SK-N-SH (cell line): Measurements from ENCODE around the gene RAB23. TPM values are rescaled to one million over a fixed set of nuclear protein-coding genes. Genes with fewer than 3 reads are reported as not detected.

Experiments
- CTCF ChIA-PET: fragments of 300-600, 350-600 bp; formaldehyde crosslinking; extraction: SDS; loops from one replicate; lab custom pipeline; 2021; lab: Yijun Ruan, JAX
- POLR2A ChIA-PET: fragments of 350-600 bp; sonication (Branson Sonifier 250); formaldehyde crosslinking; extraction: SDS; loops from one replicate; lab custom pipeline; 2020; ENCODE audit warnings: antibody characterized with exemption, inconsistent platforms; lab: Yijun Ruan, JAX
- DNase-seq: peaks from one replicate; pipeline ENCODE4 v3.0.0; 2012
- H2AFZ ChIP-seq: fragments of 200-600 bp; sonication (generic); 2 replicates; pipeline ENCODE4 v1.8.1; 2016; ENCODE audit warnings: antibody characterized with exemption, mild to moderate bottlenecking, low read depth
- H3F3A ChIP-seq: fragments of 200-600 bp; sonication (generic); replicated peaks from 2 replicates; pipeline ENCODE3; 2016; ENCODE audit warnings: antibody characterized with exemption, mild to moderate bottlenecking; ENCODE audit not compliant: insufficient read depth
- H3K27ac ChIP-seq, 2 experiments: fragments of 200-500 bp in 1 of 2; fragments of 200-600 bp in 1 of 2; sonication (Bioruptor generic) in 1 of 2; sonication (generic), shearing (Covaris generic) in 1 of 2; 2 replicates each; pipeline versions ENCODE4 v1.5.1 to v1.6.1; 2014 to 2016; ENCODE audit warnings: low read depth in 2 of 2, inconsistent platforms in 1 of 2, low read length in 1 of 2, mild to moderate bottlenecking in 1 of 2, mixed read lengths in 1 of 2
- H3K27me3 ChIP-seq: fragments of 200-600 bp; sonication (generic), shearing (Covaris generic); 2 replicates; pipeline ENCODE4 v1.6.1; 2016; ENCODE audit warnings: mixed run types; ENCODE audit not compliant: insufficient read depth
- H3K36me3 ChIP-seq, 2 experiments: fragments of 200-500 bp in 1 of 2; fragments of 200-600 bp in 1 of 2; sonication (Bioruptor generic) in 1 of 2; sonication (generic) in 1 of 2; replicated peaks in 1 of 2; 2 replicates each; pipeline versions ENCODE3 to v1.5.1; 2014 to 2016; ENCODE audit warnings: low read length in 1 of 2, mild to moderate bottlenecking in 1 of 2; ENCODE audit not compliant: insufficient read depth in 2 of 2, control insufficient read depth in 1 of 2
- H3K4me1 ChIP-seq, 2 experiments: fragments of 200-500 bp in 1 of 2; fragments of 200-600 bp in 1 of 2; sonication (Bioruptor generic) in 1 of 2; sonication (generic), shearing (Covaris generic) in 1 of 2; 2 replicates each; pipeline versions ENCODE4 v1.5.1 to v1.6.1; 2014 to 2016; ENCODE audit warnings: low read depth in 1 of 2, low read length in 1 of 2, mixed run types in 1 of 2; ENCODE audit not compliant: insufficient read depth in 2 of 2, control insufficient read depth in 1 of 2
- H3K4me2 ChIP-seq: fragments of 200-600 bp; sonication (generic), shearing (Covaris generic); 2 replicates; pipeline ENCODE4 v1.6.1; 2017; ENCODE audit warnings: mixed run types
- H3K4me3 ChIP-seq, 2 experiments: fragments of 200-500 bp in 1 of 2; fragments of 200-600 bp in 1 of 2; sonication (Bioruptor generic) in 1 of 2; sonication (generic), shearing (Covaris generic) in 1 of 2; 2 replicates each; pipeline versions ENCODE4 v1.5.1 to v1.8.1; 2014 to 2016; ENCODE audit warnings: low read depth in 2 of 2, inconsistent platforms in 1 of 2, low read length in 1 of 2, mild to moderate bottlenecking in 1 of 2, mixed read lengths in 1 of 2, moderate library complexity in 1 of 2
- H3K79me2 ChIP-seq: fragments of 200-600 bp; sonication (generic); 2 replicates; pipeline ENCODE4 v1.8.1; 2017; ENCODE audit warnings: mild to moderate bottlenecking; ENCODE audit not compliant: insufficient read depth
- H3K9ac ChIP-seq: fragments of 200-600 bp; sonication (generic); 2 replicates; pipeline ENCODE4 v1.6.1; 2017; ENCODE audit warnings: mixed run types
- H3K9me2 ChIP-seq: fragments of 200-600 bp; sonication (generic); 2 replicates; pipeline ENCODE4 v1.6.1; 2017; ENCODE audit warnings: mixed run types
- H3K9me3 ChIP-seq: fragments of 200-600 bp; sonication (generic); 2 replicates; pipeline ENCODE4 v1.6.1; 2017; ENCODE audit warnings: mixed run types, mild to moderate bottlenecking, moderate library complexity
- H4K20me1 ChIP-seq: fragments of 200-600 bp; sonication (generic); 2 replicates; pipeline ENCODE4 v1.6.1; 2017; ENCODE audit warnings: mild to moderate bottlenecking, mixed run types; ENCODE audit not compliant: insufficient read depth
- CHD2 ChIP-seq: fragments of 150-350 bp; IDR thresholded peaks from 2 replicates; pipeline ENCODE4 v1.6.1; 2018; ENCODE audit warnings: low read length; ENCODE audit not compliant: partially characterized antibody
- EZH2phosphoT487 ChIP-seq: fragments of 200-600 bp; sonication (generic); IDR thresholded peaks from 2 replicates; pipeline ENCODE4 v1.6.1; 2017; ENCODE audit warnings: low read depth, mixed run types, mild to moderate bottlenecking, antibody characterized with exemption, moderate library complexity, borderline replicate concordance
- FOSL2 ChIP-seq: IDR thresholded peaks from 2 replicates; pipeline ENCODE4 v1.4.0; 2012; ENCODE audit warnings: low read depth, mild to moderate bottlenecking, moderate library complexity, borderline replicate concordance
- GATA2 ChIP-seq: sonication (generic); formaldehyde crosslinking; IDR thresholded peaks from 2 replicates; pipeline ENCODE4 v1.5.0; 2020; ENCODE audit warnings: mild to moderate bottlenecking, missing genetic modification reagents
- MAX ChIP-seq: IDR thresholded peaks from 2 replicates; pipeline ENCODE4 v1.4.0; 2012; ENCODE audit warnings: low read depth
- MEF2A ChIP-seq: IDR thresholded peaks from 2 replicates; pipeline ENCODE4 v1.4.0; 2012; ENCODE audit warnings: low read depth, borderline replicate concordance
- NFIC ChIP-seq: IDR thresholded peaks from 2 replicates; pipeline ENCODE4 v1.4.0; 2012; ENCODE audit warnings: borderline replicate concordance
- POLR2AphosphoS5 ChIP-seq: IDR thresholded peaks from 2 replicates; pipeline ENCODE4 v1.6.1; 2012; ENCODE audit warnings: low read depth, low read length
- RCOR1 ChIP-seq: fragments of 150-350 bp; IDR thresholded peaks from 2 replicates; pipeline ENCODE4 v1.6.1; 2017; ENCODE audit warnings: antibody characterized with exemption, low read length
- RFX5 ChIP-seq: IDR thresholded peaks from 2 replicates; pipeline ENCODE4 v1.6.1; 2012; ENCODE audit warnings: mild to moderate bottlenecking, improper control_type of control experiment, low read length
- TEAD4 ChIP-seq: IDR thresholded peaks from 2 replicates; pipeline ENCODE4 v1.4.0; 2012; ENCODE audit warnings: mild to moderate bottlenecking, borderline replicate concordance; ENCODE audit not compliant: insufficient read depth
- YY1 ChIP-seq: IDR thresholded peaks from 2 replicates; pipeline ENCODE4 v1.4.0; 2012; ENCODE audit warnings: low read depth, mild to moderate bottlenecking
- WGBS: methylation state at CpG from one replicate; pipeline ENCODE4 v1.1.6; 2017; ENCODE audit warnings: low lambda C conversion rate; 5-methylcytosine and 5-hydroxymethylcytosine counted together
- polyA plus RNA-seq, 3 experiments: library from polyadenylated mRNA; depleted of rRNA; stranded (reverse); fragments of >200 nt; gene quantifications; 2 replicates each; pipeline ENCODE4 v1.2.3, GENCODE V29; 2012
- TF ChIP-seq, protein P1 (sequence below): fragments of 150-350 bp; IDR thresholded peaks from 2 replicates; pipeline ENCODE4 v1.6.1; 2017; ENCODE audit warnings: antibody characterized with exemption, low read length, low read depth, borderline replicate concordance
- TF ChIP-seq, protein P2 (sequence below): IDR thresholded peaks from 2 replicates; pipeline ENCODE4 v1.4.0; 2012; ENCODE audit warnings: low read depth, borderline replicate concordance
- TF ChIP-seq, protein P3 (sequence below): IDR thresholded peaks from 2 replicates; pipeline ENCODE4; 2012
- TF ChIP-seq, protein P4 (sequence below): IDR thresholded peaks from 2 replicates; pipeline ENCODE4 v1.4.0; 2012; ENCODE audit warnings: low read depth, borderline replicate concordance

Gene RAB23
- polyA plus RNA-seq, 1 of the 3 experiments (the other 2 are of a cell fraction) = 6.6 TPM

DNA sequence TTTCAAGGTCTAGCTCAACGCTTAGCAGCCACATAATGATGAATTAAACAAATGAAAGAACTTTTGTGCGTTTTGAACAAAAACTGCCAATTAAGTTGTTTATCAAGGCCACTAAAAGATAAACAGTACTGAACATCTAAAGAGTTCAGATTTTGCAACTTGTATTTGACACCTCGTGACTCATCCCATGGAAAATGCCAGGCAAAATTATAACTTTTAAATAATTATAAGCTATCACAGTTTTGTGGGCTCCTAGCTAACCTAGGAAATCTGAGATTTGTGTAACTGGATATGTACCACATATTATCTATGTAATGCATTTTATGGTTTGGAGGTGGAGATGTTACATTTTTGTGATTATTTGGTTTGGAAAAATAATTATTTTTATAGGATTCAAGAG, 59.6 kb downstream of the RAB23 start:
- H3K27me3 ChIP-seq = no peaks in the 10 kb centered on the region
- H3F3A ChIP-seq = peaks cover 21% of the 10 kb centered on the region
- peaks cover 44 to 72% of the 10 kb centered on the region in 2 experiments for H3K36me3 ChIP-seq
- TF ChIP-seq, protein P1, sequence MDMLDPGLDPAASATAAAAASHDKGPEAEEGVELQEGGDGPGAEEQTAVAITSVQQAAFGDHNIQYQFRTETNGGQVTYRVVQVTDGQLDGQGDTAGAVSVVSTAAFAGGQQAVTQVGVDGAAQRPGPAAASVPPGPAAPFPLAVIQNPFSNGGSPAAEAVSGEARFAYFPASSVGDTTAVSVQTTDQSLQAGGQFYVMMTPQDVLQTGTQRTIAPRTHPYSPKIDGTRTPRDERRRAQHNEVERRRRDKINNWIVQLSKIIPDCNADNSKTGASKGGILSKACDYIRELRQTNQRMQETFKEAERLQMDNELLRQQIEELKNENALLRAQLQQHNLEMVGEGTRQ = no peak
- TF ChIP-seq YY1 (no peak), RCOR1 (no peak), POLR2AphosphoS5 (no peak), EZH2phosphoT487 (no peak), MAX (no peak), CHD2 (no peak)
- TF ChIP-seq, all 33 proteins: peak for 0
- DNase-seq = no peak
- no peak overlapping the region for H2AFZ ChIP-seq
- H4K20me1 ChIP-seq = no peaks in the 10 kb centered on the region
- CTCF ChIA-PET = interaction anchor here (1.3 to 1.6 kb wide), 2 partner anchors 9 to 11 kb away, joined by 3 to 5 read pairs; no protein-coding TSS in a partner anchor
- WGBS = 100% methylated on average over 3 of the region's 3 CpGs
- no peak overlapping the region for H3K27ac ChIP-seq
- no peak overlapping the region for H3K4me3 ChIP-seq
- POLR2A ChIA-PET = no interaction called here
- no peaks in the 10 kb centered on the region for H3K79me2 ChIP-seq
- H3K4me2 ChIP-seq = no peak overlapping the region
- H3K9me2 ChIP-seq = no peaks in the 10 kb centered on the region
- H3K4me1 ChIP-seq = no peaks in the 10 kb centered on the region; a peak in 1 of 4 replicates
- H3K9ac ChIP-seq = no peak overlapping the region
- peaks cover 12% of the 10 kb centered on the region for H3K9me3 ChIP-seq

- ChIA-PET POLR2A (no interaction called here), CTCF (interaction anchor here (0.9 to 1.6 kb wide), 2 partner anchors 10 kb away, joined by 3 to 4 read pairs; partner anchors contain the start of gene BAG2)
- Histone ChIP-seq H3K4me1 (no peaks in the 10 kb centered on the region; a peak in 1 of 4 replicates), H3K4me2 (no peak overlapping the region), H2AFZ (no peak overlapping the region), H4K20me1 (no peaks in the 10 kb centered on the region), H3K9me2 (no peaks in the 10 kb centered on the region), H3K9ac (no peak overlapping the region), H3K9me3 (peaks cover 12% of the 10 kb centered on the region), H3K27me3 (no peaks in the 10 kb centered on the region), H3K27ac (no peak overlapping the region), H3F3A (peaks cover 21% of the 10 kb centered on the region), H3K4me3 (no peak overlapping the region), H3K36me3 (peaks cover 41 to 71% of the 10 kb centered on the region in 2 experiments), H3K79me2 (no peaks in the 10 kb centered on the region)
- WGBS = 70% methylated on average over 2 of the region's 2 CpGs
- DNase-seq = no peak
- TF ChIP-seq RCOR1 = no peak
- TF ChIP-seq TEAD4 = no peak
- no peak for TF ChIP-seq MAX
- TF ChIP-seq RFX5 = no peak
- no peak for TF ChIP-seq GATA2 (CRISPR knock-in tag)
- TF ChIP-seq MEF2A = no peak
- TF ChIP-seq, protein P2, sequence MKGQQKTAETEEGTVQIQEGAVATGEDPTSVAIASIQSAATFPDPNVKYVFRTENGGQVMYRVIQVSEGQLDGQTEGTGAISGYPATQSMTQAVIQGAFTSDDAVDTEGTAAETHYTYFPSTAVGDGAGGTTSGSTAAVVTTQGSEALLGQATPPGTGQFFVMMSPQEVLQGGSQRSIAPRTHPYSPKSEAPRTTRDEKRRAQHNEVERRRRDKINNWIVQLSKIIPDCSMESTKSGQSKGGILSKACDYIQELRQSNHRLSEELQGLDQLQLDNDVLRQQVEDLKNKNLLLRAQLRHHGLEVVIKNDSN = no peak
- TF ChIP-seq NFIC = no peak
- no peak for TF ChIP-seq FOSL2
- TF ChIP-seq, protein P3, sequence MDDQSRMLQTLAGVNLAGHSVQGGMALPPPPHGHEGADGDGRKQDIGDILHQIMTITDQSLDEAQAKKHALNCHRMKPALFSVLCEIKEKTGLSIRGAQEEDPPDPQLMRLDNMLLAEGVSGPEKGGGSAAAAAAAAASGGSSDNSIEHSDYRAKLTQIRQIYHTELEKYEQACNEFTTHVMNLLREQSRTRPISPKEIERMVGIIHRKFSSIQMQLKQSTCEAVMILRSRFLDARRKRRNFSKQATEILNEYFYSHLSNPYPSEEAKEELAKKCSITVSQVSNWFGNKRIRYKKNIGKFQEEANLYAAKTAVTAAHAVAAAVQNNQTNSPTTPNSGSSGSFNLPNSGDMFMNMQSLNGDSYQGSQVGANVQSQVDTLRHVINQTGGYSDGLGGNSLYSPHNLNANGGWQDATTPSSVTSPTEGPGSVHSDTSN = no peak
- TF ChIP-seq EZH2phosphoT487 = no peak
- TF ChIP-seq POLR2AphosphoS5 = no peak
- TF ChIP-seq, protein P4, sequence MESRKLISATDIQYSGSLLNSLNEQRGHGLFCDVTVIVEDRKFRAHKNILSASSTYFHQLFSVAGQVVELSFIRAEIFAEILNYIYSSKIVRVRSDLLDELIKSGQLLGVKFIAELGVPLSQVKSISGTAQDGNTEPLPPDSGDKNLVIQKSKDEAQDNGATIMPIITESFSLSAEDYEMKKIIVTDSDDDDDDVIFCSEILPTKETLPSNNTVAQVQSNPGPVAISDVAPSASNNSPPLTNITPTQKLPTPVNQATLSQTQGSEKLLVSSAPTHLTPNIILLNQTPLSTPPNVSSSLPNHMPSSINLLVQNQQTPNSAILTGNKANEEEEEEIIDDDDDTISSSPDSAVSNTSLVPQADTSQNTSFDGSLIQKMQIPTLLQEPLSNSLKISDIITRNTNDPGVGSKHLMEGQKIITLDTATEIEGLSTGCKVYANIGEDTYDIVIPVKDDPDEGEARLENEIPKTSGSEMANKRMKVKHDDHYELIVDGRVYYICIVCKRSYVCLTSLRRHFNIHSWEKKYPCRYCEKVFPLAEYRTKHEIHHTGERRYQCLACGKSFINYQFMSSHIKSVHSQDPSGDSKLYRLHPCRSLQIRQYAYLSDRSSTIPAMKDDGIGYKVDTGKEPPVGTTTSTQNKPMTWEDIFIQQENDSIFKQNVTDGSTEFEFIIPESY = no peak
Measured at GRCh38 chr6:57162028-57162427, 60.1 kb downstream of the RAB23 start.
